Aorta (tissue), 5 donors: ENCODE measurements around the gene MRPS7. TPM values are rescaled to one million over a fixed set of nuclear protein-coding genes. Genes with fewer than 3 reads are reported as not detected.
"Not testable (repeated sequence)": the region's sequence is repeated elsewhere in the genome, so short reads cannot be mapped to it uniquely, and the experiment has no call there.

ENCODE experiments used
- ATAC-seq: fragments of 200-7000 bp; cut with Tn5 transposase; one replicate; pipeline ENCODE4 v1.9.1; 2022; ENCODE audit warnings: moderate library complexity; ENCODE audit not compliant: low FRiP score
- DNase-seq, 2 donors: peaks; one replicate each; pipeline ENCODE4 v3.0.0-alpha.2; 2020
- H3K27ac ChIP-seq, 2 donors: one replicate each; pipeline ENCODE4 v1.5.1; 2013; ENCODE audit warnings: low read length in 2 of 2, mild to moderate bottlenecking in 2 of 2, moderate library complexity in 2 of 2, control low read depth in 1 of 2, inconsistent platforms in 1 of 2, low read depth in 1 of 2
- H3K27me3 ChIP-seq, 2 donors: one replicate each; pipeline ENCODE4 v1.6.1; 2013; ENCODE audit warnings: control low read depth in 1 of 2, low read length in 1 of 2, mild to moderate bottlenecking in 1 of 2, moderate library complexity in 1 of 2; ENCODE audit not compliant: insufficient read depth in 2 of 2, control insufficient read depth in 1 of 2
- H3K36me3 ChIP-seq, 2 donors: one replicate each; pipeline ENCODE4 v1.6.1; 2013; ENCODE audit warnings: control low read depth in 1 of 2, low read length in 1 of 2, mild to moderate bottlenecking in 1 of 2; ENCODE audit not compliant: insufficient read depth in 2 of 2, control insufficient read depth in 1 of 2
- H3K4me1 ChIP-seq, 2 donors: one replicate each; pipeline ENCODE4 v1.6.1; 2013; ENCODE audit warnings: low read length in 2 of 2, control low read depth in 1 of 2, mild to moderate bottlenecking in 1 of 2, moderate library complexity in 1 of 2; ENCODE audit not compliant: insufficient read depth in 2 of 2, control insufficient read depth in 1 of 2
- H3K4me3 ChIP-seq, 2 donors: one replicate each; pipeline ENCODE4 v1.5.1; 2013; ENCODE audit warnings: low read length in 2 of 2, control low read depth in 1 of 2, mild to moderate bottlenecking in 1 of 2
- H3K9me3 ChIP-seq: one replicate; pipeline ENCODE4 v1.6.1; 2013; ENCODE audit warnings: mild to moderate bottlenecking, low read length; ENCODE audit not compliant: control insufficient read depth
- WGBS, 2 donors: extraction: QIAGEN DNeasy Blood & Tissue Kit; methylation state at CpG; one replicate each; pipeline ENCODE4 v1.1.7; 2013; 5-methylcytosine and 5-hydroxymethylcytosine counted together
- intact Hi-C, 2 donors: fragments of 100-400 bp; cut with DNase I; formaldehyde crosslinking; loops; one replicate each; pipeline versions ENCODE4 v1.14.2 to v1.15.0; 2022
- polyA plus RNA-seq, 2 donors: library from polyadenylated mRNA; stranded (reverse); fragments of 200-250 nt; gene quantifications; one replicate each; pipeline ENCODE4 v1.2.3, GENCODE V29; 2013
- total RNA-seq, 2 donors: library from RNA; stranded (reverse); fragmentation: NEBNext Ultra II Directional; extraction: Animal tissue kit (Norgen Biotek cat#: 25700); gene quantifications; one replicate each; pipeline ENCODE4 v1.2.1, GENCODE V29; 2021
- donor health status: healthy with polysubstance abuse.
- donor health status: Bipolar disorder and iron deficiency.
- donor health status: DM: no; HTN: no; CAD: no.
- donor health status: DM: no; HTN: no; CAD: no.
- donor health status: DM: yes; HTN: yes; CAD: no.

MRPS7 gene
- total and polyA plus RNA-seq, 4 donors = 24.6 to 38.8 (median 32.2) TPM

GRCh38 chr17:75271233-75271954 is 9.7 kb downstream of the MRPS7 start:
- Histone ChIP-seq H3K27me3 (no peaks in the 10 kb centered on the region), H3K4me3 (peak overlapping the region; percentile 2 to 76), H3K4me1 (peaks cover 0 to 3% of the 10 kb centered on the region in 2 donors), H3K9me3 (no peaks in the 10 kb centered on the region), H3K27ac (peak overlapping the region in 1 of 2 donors; percentile 48), H3K36me3 (no peaks in the 10 kb centered on the region)
- intact Hi-C loops = loop anchor here in 1 of 2 donors (5.0 kb wide), 1 partner anchor 141 kb away; no protein-coding TSS in a partner anchor
- ATAC-seq (peak; percentile 92), DNase-seq (peak; percentile 88 to 94)
- 0 to 1% methylated on average over 67 to 74 of the region's 74 CpGs for WGBS, 2 donors

GRCh38 chr17:75271955-75272847 is 10.5 kb downstream of the MRPS7 start:
- WGBS, 2 donors = 28 to 30% methylated on average over 24 of the region's 24 CpGs
- H3K36me3 ChIP-seq = no peaks in the 10 kb centered on the region
- H3K4me3 ChIP-seq = no peak overlapping the region
- H3K27me3 ChIP-seq = no peaks in the 10 kb centered on the region
- no peaks in the 10 kb centered on the region for H3K9me3 ChIP-seq
- ATAC-seq (no peak), DNase-seq (peak in 1 of 2 donors; percentile 74)
- peaks cover 0 to 3% of the 10 kb centered on the region in 2 donors for H3K4me1 ChIP-seq
- no peak overlapping the region for H3K27ac ChIP-seq
- intact Hi-C loops = loop anchor here in 1 of 2 donors (5.0 kb wide), 1 partner anchor 140 kb away; no protein-coding TSS in a partner anchor

DNA sequence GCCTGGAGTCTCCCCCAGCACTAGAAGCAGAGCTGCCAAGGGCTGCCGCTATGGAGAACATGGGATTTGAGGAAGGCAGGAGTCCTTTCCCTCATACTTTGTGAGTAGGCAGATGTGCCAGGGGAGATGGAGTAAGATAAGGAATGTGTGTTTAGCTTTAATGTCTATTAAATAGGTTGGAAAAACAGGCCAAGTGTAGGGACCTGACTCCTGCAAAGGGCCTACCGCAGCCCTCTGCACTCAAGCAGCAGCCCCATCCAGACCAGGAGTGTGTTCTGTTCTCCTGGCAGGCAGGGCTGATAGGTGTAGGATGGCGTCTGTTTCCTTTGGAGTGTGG is 11.1 kb downstream of the MRPS7 start:
- no peaks in the 10 kb centered on the region for H3K36me3 ChIP-seq
- WGBS, 2 donors = 17% methylated on average over 3 of the region's 3 CpGs
- H3K4me3 ChIP-seq = no peak overlapping the region
- no peaks in the 10 kb centered on the region for H3K27me3 ChIP-seq
- H3K27ac ChIP-seq = no peak overlapping the region
- H3K9me3 ChIP-seq = no peaks in the 10 kb centered on the region
- intact Hi-C loops = loop anchor here in 1 of 2 donors (5.0 kb wide), 1 partner anchor 139 kb away; no protein-coding TSS in a partner anchor
- H3K4me1 ChIP-seq = peaks cover 0 to 3% of the 10 kb centered on the region in 2 donors
- ATAC-seq (no peak), DNase-seq (no peak)

GRCh38 chr17:75273977-75274708 is 12.5 kb downstream of the MRPS7 start:
- H3K9me3 ChIP-seq = no peaks in the 10 kb centered on the region
- H3K4me1 ChIP-seq = peaks cover 0 to 3% of the 10 kb centered on the region in 2 donors
- H3K36me3 ChIP-seq = no peaks in the 10 kb centered on the region
- ATAC-seq = no peak
- H3K27me3 ChIP-seq = no peaks in the 10 kb centered on the region
- intact Hi-C loops = loop anchor here in 1 of 2 donors (5.0 kb wide), 1 partner anchor 138 kb away; no protein-coding TSS in a partner anchor
- H3K4me3 ChIP-seq = no peak overlapping the region
- DNase-seq = peak in 1 of 2 donors; percentile 76
- H3K27ac ChIP-seq = no peak overlapping the region
- WGBS, 2 donors = 59 to 60% methylated on average over 7 of the region's 7 CpGs

- Histone ChIP-seq H3K9me3 (no peaks in the 10 kb centered on the region), H3K4me3 (no peak overlapping the region), H3K27me3 (no peaks in the 10 kb centered on the region), H3K36me3 (no peaks in the 10 kb centered on the region), H3K4me1 (no peaks in the 10 kb centered on the region), H3K27ac (no peak overlapping the region)
- 88 to 95% methylated on average over 6 of the region's 6 CpGs for WGBS, 2 donors
- intact Hi-C loops = no loop called here
- DNase-seq = no peak
- no peak for ATAC-seq
These were observed 16.0 kb downstream of the MRPS7 start for GRCh38 chr17:75277664-75278071.

DNA sequence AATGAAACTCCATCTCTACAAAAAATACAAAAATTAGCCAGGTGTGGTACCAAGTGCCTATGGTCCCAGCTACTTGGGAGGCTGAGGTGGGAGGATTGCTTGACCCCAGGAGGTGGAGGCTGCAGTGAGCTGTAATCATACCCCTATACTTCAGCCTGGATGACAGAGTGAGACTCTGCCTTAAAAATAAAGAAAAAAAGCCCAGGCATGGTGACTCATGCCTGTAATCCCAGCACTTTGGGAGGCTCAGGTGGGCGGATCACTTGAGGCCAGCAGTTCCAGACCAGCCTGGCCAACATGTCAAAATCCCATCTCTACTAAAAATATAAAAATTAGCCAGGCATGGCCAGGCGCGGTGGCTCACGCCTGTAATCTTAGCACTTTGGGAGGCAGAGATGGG is 18.5 kb downstream of the MRPS7 start:
- intact Hi-C loops, H3K9me3 ChIP-seq, DNase-seq, H3K27me3 ChIP-seq, H3K36me3 ChIP-seq, H3K27ac ChIP-seq, ATAC-seq, H3K4me3 ChIP-seq, H3K4me1 ChIP-seq: not testable (repeated sequence)
- 96 to 99% methylated on average over 4 of the region's 4 CpGs for WGBS, 2 donors

DNA sequence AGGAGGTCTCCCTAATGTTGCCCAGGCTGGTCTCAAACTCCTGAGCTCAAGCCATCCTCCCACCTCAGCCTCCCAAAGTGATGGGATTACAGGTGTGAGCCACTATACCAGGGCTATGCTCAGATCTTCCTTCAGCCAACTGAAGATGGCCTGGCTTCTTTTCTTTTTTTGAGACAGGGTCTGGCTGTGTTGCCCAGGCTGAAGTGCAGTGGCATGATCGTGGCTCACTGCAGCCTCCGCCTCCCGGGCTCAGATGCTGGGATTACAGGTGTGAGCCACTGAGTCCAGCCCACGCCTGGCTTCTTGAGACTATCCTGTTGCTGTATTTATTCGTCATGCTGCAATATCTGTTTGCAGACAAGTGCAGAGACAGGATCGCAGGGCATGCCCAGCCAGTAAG is 23.4 kb downstream of the MRPS7 start:
- 84 to 86% methylated on average over 6 of the region's 6 CpGs for WGBS, 2 donors
- Histone ChIP-seq H3K27ac (no peak overlapping the region), H3K36me3 (no peaks in the 10 kb centered on the region), H3K4me3 (no peak overlapping the region), H3K9me3 (no peaks in the 10 kb centered on the region), H3K4me1 (no peaks in the 10 kb centered on the region), H3K27me3 (no peaks in the 10 kb centered on the region)
- ATAC-seq (no peak), DNase-seq (no peak)
- intact Hi-C loops = no loop called here

- WGBS, 2 donors = 86 to 88% methylated on average over 9 of the region's 9 CpGs
- ATAC-seq = no peak
- Histone ChIP-seq H3K27me3 (no peaks in the 10 kb centered on the region), H3K9me3 (no peaks in the 10 kb centered on the region), H3K4me3 (no peak overlapping the region), H3K27ac (no peak overlapping the region), H3K4me1 (no peaks in the 10 kb centered on the region), H3K36me3 (no peaks in the 10 kb centered on the region)
- intact Hi-C loops = no loop called here
- no peak for DNase-seq
These were observed 25.5 kb downstream of the MRPS7 start for GRCh38 chr17:75287221-75287620.
